ENCODE data around the gene KLK15. TPM values are rescaled to one million over a fixed set of nuclear protein-coding genes. Genes with fewer than 3 reads are reported as not detected.

Gene KLK15
- total RNA-seq, 1 donor from 2014 or later: not detected

GRCh38 chr19:50869479-50869878 lies 36.1 kb upstream of the KLK15 start:
- no peak overlapping the region for H3K4me3 ChIP-seq
- TF ChIP-seq POLR2A (IDR thresholded peaks at IDR 0.05) (no peak), POLR2AphosphoS5 (IDR thresholded peaks at IDR 0.05; ENCODE audit: insufficient read depth in 1 of 2, low read depth in 1 of 2) (no peak), CTCF (IDR thresholded peaks at IDR 0.05) (no peak)
- DNase-seq (ENCODE audit: extremely low spot score in 2 of 2): no peak
- intact Hi-C loops (cut with DNase I): no loop called here
- no peaks in the 10 kb centered on the region for H3K27me3 ChIP-seq
- H3K9me3 ChIP-seq: no peaks in the 10 kb centered on the region
- no peaks in the 10 kb centered on the region for H3K4me1 ChIP-seq
- H3K36me3 ChIP-seq: no peaks in the 10 kb centered on the region
- no peak overlapping the region for H3K27ac ChIP-seq

- DNase-seq (ENCODE audit: extremely low spot score in 2 of 2): no peak
- H3K27ac ChIP-seq: no peak overlapping the region
- H3K4me1 ChIP-seq: no peaks in the 10 kb centered on the region
- no peaks in the 10 kb centered on the region for H3K36me3 ChIP-seq
- H3K27me3 ChIP-seq: no peaks in the 10 kb centered on the region
- intact Hi-C loops (cut with DNase I): no loop called here
- TF ChIP-seq CTCF (IDR thresholded peaks at IDR 0.05) (no peak), POLR2AphosphoS5 (IDR thresholded peaks at IDR 0.05; ENCODE audit: insufficient read depth in 1 of 2, low read depth in 1 of 2) (no peak), POLR2A (IDR thresholded peaks at IDR 0.05) (no peak)
- H3K9me3 ChIP-seq: no peaks in the 10 kb centered on the region
- H3K4me3 ChIP-seq: no peak overlapping the region
Measured at GRCh38 chr19:50861496-50862286, 28.3 kb upstream of the KLK15 start.

- TF ChIP-seq CTCF (IDR thresholded peaks at IDR 0.05) (no peak), POLR2A (IDR thresholded peaks at IDR 0.05) (no peak), POLR2AphosphoS5 (IDR thresholded peaks at IDR 0.05; ENCODE audit: insufficient read depth in 1 of 2, low read depth in 1 of 2) (no peak)
- no peaks in the 10 kb centered on the region for H3K9me3 ChIP-seq
- H3K27ac ChIP-seq: no peak overlapping the region
- DNase-seq (ENCODE audit: extremely low spot score in 2 of 2): no peak
- H3K4me1 ChIP-seq: no peaks in the 10 kb centered on the region
- H3K4me3 ChIP-seq: no peak overlapping the region
- intact Hi-C loops (cut with DNase I): no loop called here
- H3K36me3 ChIP-seq: no peaks in the 10 kb centered on the region
- no peaks in the 10 kb centered on the region for H3K27me3 ChIP-seq
Measured at GRCh38 chr19:50861010-50861409, 27.6 kb upstream of the KLK15 start.

GRCh38 chr19:50859849-50860248 lies 26.5 kb upstream of the KLK15 start:
- no peak for DNase-seq (ENCODE audit: extremely low spot score in 2 of 2)
- no peak overlapping the region for H3K27ac ChIP-seq
- H3K27me3 ChIP-seq: no peaks in the 10 kb centered on the region
- H3K4me3 ChIP-seq: no peak overlapping the region
- H3K36me3 ChIP-seq: no peaks in the 10 kb centered on the region
- intact Hi-C loops (cut with DNase I): no loop called here
- no peaks in the 10 kb centered on the region for H3K9me3 ChIP-seq
- TF ChIP-seq POLR2A (IDR thresholded peaks at IDR 0.05) (no peak), POLR2AphosphoS5 (IDR thresholded peaks at IDR 0.05; ENCODE audit: insufficient read depth in 1 of 2, low read depth in 1 of 2) (no peak), CTCF (IDR thresholded peaks at IDR 0.05) (no peak)
- H3K4me1 ChIP-seq: no peaks in the 10 kb centered on the region

- H3K4me1 ChIP-seq: no peaks in the 10 kb centered on the region
- H3K4me3 ChIP-seq: no peak overlapping the region
- TF ChIP-seq POLR2AphosphoS5 (IDR thresholded peaks at IDR 0.05; ENCODE audit: insufficient read depth in 1 of 2, low read depth in 1 of 2) (no peak), POLR2A (IDR thresholded peaks at IDR 0.05) (no peak)
- H3K27ac ChIP-seq: no peak overlapping the region
- no peaks in the 10 kb centered on the region for H3K36me3 ChIP-seq
- no peaks in the 10 kb centered on the region for H3K9me3 ChIP-seq
- DNase-seq (ENCODE audit: extremely low spot score in 2 of 2): no peak
- intact Hi-C loops (cut with DNase I): no loop called here
- no peaks in the 10 kb centered on the region for H3K27me3 ChIP-seq
Measured at GRCh38 chr19:50858886-50859285, 25.5 kb upstream of the KLK15 start.
